HCT116 (cell line): Measurements from ENCODE around the gene NPHS1. TPM values are rescaled to one million over a fixed set of nuclear protein-coding genes. Genes with fewer than 3 reads are reported as not detected.

ENCODE experiments used
- ATAC-seq: fragments of 200-7000 bp; cut with Tn5 transposase; 2 replicates; pipeline ENCODE4 v1.9.1; 2020; ENCODE audit warnings: mild to moderate bottlenecking, moderate library complexity
- BruUV-seq: library from RNA; stranded (reverse); fragments of 400-500 nt; replicated peaks from 2 replicates; lab custom pipeline; 2021; lab: Mats Ljungman, UMichigan
- CTCF ChIA-PET: fragments of 300-600 bp; sonication (Branson Sonifier 250); formaldehyde crosslinking; loops from one replicate; lab custom pipeline; 2021; ENCODE audit warnings: antibody characterized with exemption; lab: Charles Lee
- POLR2A ChIA-PET: fragments of 300-600, 350-600 bp; sonication (Branson Sonifier 250); formaldehyde crosslinking; loops from one replicate; lab custom pipeline; 2021; ENCODE audit warnings: antibody characterized with exemption; lab: Charles Lee
- RAD21 ChIA-PET, 2 experiments: fragments of 300-600 bp; sonication (Branson Sonifier 250); formaldehyde crosslinking; loops; one replicate each; lab custom pipeline; 2023; ENCODE audit warnings: low total read pairs in 2 of 2; ENCODE audit not compliant: uncharacterized antibody in 2 of 2, unreplicated experiment in 2 of 2, low non-redundant PET in 1 of 2; lab: Charles Lee
- DNase-seq: peaks from one replicate; pipeline ENCODE4 v3.0.0-alpha.2; 2010; ENCODE audit warnings: low read depth, low spot score
- H2AFZ ChIP-seq: fragments of 200-600 bp; shearing (Covaris generic), sonication (generic); 2 replicates; pipeline ENCODE4 v1.6.1; 2017; ENCODE audit warnings: low read depth, mixed run types, mixed read lengths, antibody characterized with exemption, low read length; ENCODE audit not compliant: poor library complexity, severe bottlenecking
- H3K27ac ChIP-seq: 2 replicates; pipeline ENCODE4 v1.5.1; 2012; ENCODE audit warnings: low read depth, low read length
- H3K27me3 ChIP-seq: fragments of 200-600 bp; sonication (generic); 2 replicates; pipeline ENCODE4 v1.6.1; 2016; ENCODE audit warnings: mixed run types, low read length, mixed read lengths; ENCODE audit not compliant: insufficient read depth
- H3K36me3 ChIP-seq, 2 experiments: fragments of 200-500 bp in 1 of 2; fragments of 200-600 bp in 1 of 2; sonication (Bioruptor generic) in 1 of 2; sonication (generic) in 1 of 2; 2 replicates each; pipeline versions ENCODE4 v1.5.1 to v1.6.1; 2014 to 2016; ENCODE audit warnings: low read length in 2 of 2, inconsistent platforms in 1 of 2, mixed read lengths in 1 of 2, mixed run types in 1 of 2; ENCODE audit not compliant: insufficient read depth in 2 of 2, control insufficient read depth in 1 of 2
- H3K4me1 ChIP-seq, 2 experiments: fragments of 200-600 bp in 1 of 2; sonication (generic) in 1 of 2; 2 replicates each; pipeline versions ENCODE4 v1.5.1 to v1.6.1; 2012 to 2017; ENCODE audit warnings: low read length in 2 of 2, inconsistent platforms in 1 of 2, mild to moderate bottlenecking in 1 of 2, mixed read lengths in 1 of 2, mixed run types in 1 of 2, moderate library complexity in 1 of 2; ENCODE audit not compliant: insufficient read depth in 2 of 2, control insufficient read depth in 1 of 2
- H3K4me2 ChIP-seq: fragments of 200-600 bp; sonication (generic); 2 replicates; pipeline ENCODE4 v1.6.1; 2017; ENCODE audit warnings: mixed run types, low read length, mixed read lengths
- H3K4me3 ChIP-seq, 2 experiments: fragments of 200-600 bp in 1 of 2; sonication (generic) in 1 of 2; replicated peaks in 1 of 2; 2 replicates each; pipeline ENCODE4 v1.5.1; 2011 to 2016; ENCODE audit warnings: low read length in 2 of 2, control low read depth in 1 of 2, low read depth in 1 of 2, mild to moderate bottlenecking in 1 of 2, mixed read lengths in 1 of 2, mixed run types in 1 of 2
- H3K79me2 ChIP-seq: fragments of 200-600 bp; sonication (generic); 2 replicates; pipeline ENCODE4 v1.6.1; 2017; ENCODE audit warnings: mild to moderate bottlenecking, mixed run types, low read length, moderate library complexity, mixed read lengths; ENCODE audit not compliant: insufficient read depth
- H3K9ac ChIP-seq: fragments of 200-600 bp; sonication (generic); 2 replicates; pipeline ENCODE4 v1.6.1; 2016; ENCODE audit warnings: low read length, mixed read lengths
- H3K9me2 ChIP-seq: fragments of 200-600 bp; sonication (generic), shearing (Covaris generic); 2 replicates; pipeline ENCODE4 v1.6.1; 2017; ENCODE audit warnings: mixed run types, mild to moderate bottlenecking, moderate library complexity; ENCODE audit not compliant: insufficient read depth
- H3K9me3 ChIP-seq, 2 experiments: fragments of 200-500 bp in 1 of 2; fragments of 200-600 bp in 1 of 2; sonication (Bioruptor generic) in 1 of 2; sonication (generic) in 1 of 2; 2 replicates each; pipeline ENCODE4 v1.6.1; 2014 to 2017; ENCODE audit warnings: low read length in 2 of 2, mixed read lengths in 2 of 2, inconsistent platforms in 1 of 2, low read depth in 1 of 2, mild to moderate bottlenecking in 1 of 2, mixed run types in 1 of 2, moderate library complexity in 1 of 2; ENCODE audit not compliant: control insufficient read depth in 1 of 2, insufficient read depth in 1 of 2
- H4K20me1 ChIP-seq: fragments of 200-600 bp; sonication (generic), shearing (Covaris generic); 2 replicates; pipeline ENCODE4 v1.6.1; 2017; ENCODE audit warnings: mixed run types, mild to moderate bottlenecking, moderate library complexity; ENCODE audit not compliant: insufficient read depth
- CEBPB ChIP-seq: IDR thresholded peaks from 2 replicates; pipeline ENCODE4 v1.6.1; 2012; ENCODE audit warnings: low read depth
- EGR1 ChIP-seq: IDR thresholded peaks from 2 replicates; pipeline ENCODE4 v1.6.1; 2012; ENCODE audit warnings: low read depth
- ELF1 ChIP-seq: IDR thresholded peaks from 2 replicates; pipeline ENCODE4 v1.6.1; 2012; ENCODE audit warnings: low read depth, borderline replicate concordance
- EZH2phosphoT487 ChIP-seq: fragments of 200-600 bp; IDR thresholded peaks from 2 replicates; pipeline ENCODE4 v1.6.1; 2018; ENCODE audit warnings: antibody characterized with exemption, borderline replicate concordance
- FOSL1 ChIP-seq: IDR thresholded peaks from 2 replicates; pipeline ENCODE4 v1.6.1; 2012; ENCODE audit warnings: low read depth
- JUND ChIP-seq: IDR thresholded peaks from 2 replicates; pipeline ENCODE4 v1.6.1; 2012
- POLR2A ChIP-seq: IDR thresholded peaks from 2 replicates; pipeline ENCODE4 v1.7.0; 2011; ENCODE audit warnings: borderline replicate concordance; ENCODE audit not compliant: insufficient read depth, insufficient read length; ENCODE audit errors: extremely low read depth
- POLR2AphosphoS5 ChIP-seq: IDR thresholded peaks from 2 replicates; pipeline ENCODE4 v1.6.1; 2011; ENCODE audit warnings: mild to moderate bottlenecking, low read depth, low read length, moderate library complexity
- SP1 ChIP-seq: IDR thresholded peaks from 2 replicates; pipeline ENCODE4 v1.6.1; 2012; ENCODE audit warnings: low read depth
- ZFX ChIP-seq: fragments of 450-650 bp; IDR thresholded peaks from 2 replicates; pipeline ENCODE4 v1.6.1; 2017
- ZNF274 ChIP-seq: fragments of 200-500 bp; sonication (Bioruptor generic); IDR thresholded peaks from 2 replicates; pipeline ENCODE4 v1.6.1; 2014; ENCODE audit warnings: mild to moderate bottlenecking, low read depth, low read length, inconsistent platforms
- intact Hi-C: fragments of 100-400 bp; cut with micrococcal nuclease; formaldehyde crosslinking; loops from 2 replicates; pipeline ENCODE4 v1.10.0; 2022
- total RNA-seq: library from RNA; stranded (reverse); gene quantifications from one replicate; pipeline ENCODE4 v1.2.1, GENCODE V29; 2021; ENCODE audit not compliant: unreplicated experiment
- TF ChIP-seq, protein P1 (sequence below), 3 experiments: fragments of 200-600 bp in 1 of 3; sonication (generic) in 1 of 3; IDR thresholded peaks in 2 of 3; conservative IDR thresholded peaks in 1 of 3; 2 replicates each; pipeline ENCODE4 v1.5.1; 2012 to 2017; ENCODE audit warnings: low read depth in 2 of 3, low read length in 2 of 3, antibody characterized with exemption in 1 of 3, borderline replicate concordance in 1 of 3, control low read depth in 1 of 3, mild to moderate bottlenecking in 1 of 3, mixed read lengths in 1 of 3, mixed run types in 1 of 3, moderate library complexity in 1 of 3; ENCODE audit not compliant: insufficient read depth in 1 of 3
- TF ChIP-seq, protein P2 (sequence below): IDR thresholded peaks from 2 replicates; pipeline ENCODE4 v1.6.1; 2012

Gene NPHS1
- total RNA-seq, 1 experiment from 2014 or later, result 0.57 TPM

GRCh38 chr19:35897706-35898451, 45.6 kb upstream of the NPHS1 start:
- Histone ChIP-seq H3K4me1 (peaks cover 11 to 28% of the 10 kb centered on the region in 2 experiments), H3K4me2 (peak overlapping the region; percentile 91), H3K9me3 (no peaks in the 10 kb centered on the region), H3K27me3 (no peaks in the 10 kb centered on the region), H4K20me1 (no peaks in the 10 kb centered on the region), H3K9ac (peak overlapping the region; percentile 99; the same call in 1 of the 2 replicates)
- POLR2A ChIA-PET, result no interaction called here
- RAD21 ChIA-PET, result no interaction called here
- CTCF ChIA-PET, result interaction anchor here (1.2 kb wide), 1 partner anchor 16 kb away, joined by 3 read pairs; no protein-coding TSS in a partner anchor
- no peak for DNase-seq
- no peak for TF ChIP-seq EZH2phosphoT487
- TF ChIP-seq, protein P1, sequence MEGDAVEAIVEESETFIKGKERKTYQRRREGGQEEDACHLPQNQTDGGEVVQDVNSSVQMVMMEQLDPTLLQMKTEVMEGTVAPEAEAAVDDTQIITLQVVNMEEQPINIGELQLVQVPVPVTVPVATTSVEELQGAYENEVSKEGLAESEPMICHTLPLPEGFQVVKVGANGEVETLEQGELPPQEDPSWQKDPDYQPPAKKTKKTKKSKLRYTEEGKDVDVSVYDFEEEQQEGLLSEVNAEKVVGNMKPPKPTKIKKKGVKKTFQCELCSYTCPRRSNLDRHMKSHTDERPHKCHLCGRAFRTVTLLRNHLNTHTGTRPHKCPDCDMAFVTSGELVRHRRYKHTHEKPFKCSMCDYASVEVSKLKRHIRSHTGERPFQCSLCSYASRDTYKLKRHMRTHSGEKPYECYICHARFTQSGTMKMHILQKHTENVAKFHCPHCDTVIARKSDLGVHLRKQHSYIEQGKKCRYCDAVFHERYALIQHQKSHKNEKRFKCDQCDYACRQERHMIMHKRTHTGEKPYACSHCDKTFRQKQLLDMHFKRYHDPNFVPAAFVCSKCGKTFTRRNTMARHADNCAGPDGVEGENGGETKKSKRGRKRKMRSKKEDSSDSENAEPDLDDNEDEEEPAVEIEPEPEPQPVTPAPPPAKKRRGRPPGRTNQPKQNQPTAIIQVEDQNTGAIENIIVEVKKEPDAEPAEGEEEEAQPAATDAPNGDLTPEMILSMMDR (IDR thresholded peaks at IDR 0.05 in 2 of 3, conservative IDR thresholded peaks at IDR 0.05 in 1 of 3; ENCODE audit: borderline replicate concordance in 1 of 3, insufficient read depth in 1 of 3, low read depth in 2 of 3, low read length in 2 of 3), result no peak
- no peak for TF ChIP-seq POLR2A
- no peak for TF ChIP-seq POLR2AphosphoS5
- TF ChIP-seq, protein P2, sequence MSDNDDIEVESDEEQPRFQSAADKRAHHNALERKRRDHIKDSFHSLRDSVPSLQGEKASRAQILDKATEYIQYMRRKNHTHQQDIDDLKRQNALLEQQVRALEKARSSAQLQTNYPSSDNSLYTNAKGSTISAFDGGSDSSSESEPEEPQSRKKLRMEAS, result no peak
- no peak for TF ChIP-seq FOSL1
- no peak for TF ChIP-seq SP1
- TF ChIP-seq ZFX, result no peak
- TF ChIP-seq JUND, result no peak
- no peak for TF ChIP-seq ELF1
- TF ChIP-seq EGR1, result no peak
- no peak for TF ChIP-seq ZNF274
- no peak for TF ChIP-seq CEBPB
- TF ChIP-seq, all 23 proteins: peak for 0
- no peak overlapping the region for H2AFZ ChIP-seq
- intact Hi-C loops, result no loop called here
- H3K4me3 ChIP-seq, result peak overlapping the region in 1 of 2 experiments; percentile 98; a peak in 3 of 4 replicates
- no TSS peak for BruUV-seq
- H3K9me2 ChIP-seq, result no peaks in the 10 kb centered on the region
- H3K79me2 ChIP-seq, result peaks cover 37% of the 10 kb centered on the region
- peaks cover 15 to 28% of the 10 kb centered on the region in 2 experiments; a peak in 3 of 4 replicates for H3K36me3 ChIP-seq
- peak overlapping the region; percentile 98; the same call in 1 of the 2 replicates for H3K27ac ChIP-seq
- no peak for ATAC-seq
